Measurements from ENCODE around the gene PPP3CB.

GRCh38 chr10:73517166-73517888, 21.5 kb upstream of the PPP3CB start:
- TF ChIP-seq CTCF (conservative IDR thresholded peaks at IDR 0.05 in 1 of 2, IDR thresholded peaks at IDR 0.05 in 1 of 2; ENCODE audit: extremely low read depth in 1 of 2, insufficient read depth in 1 of 2, low read depth in 1 of 2, low read length in 2 of 2) = no peak
- no peak for TF ChIP-seq EZH2 (IDR thresholded peaks at IDR 0.05; ENCODE audit: borderline replicate concordance, low read length)

Measured in mammary epithelial cell (primary cell).